Adrenal gland (tissue), 12 donors: Measurements from ENCODE around the gene ZFYVE1. TPM values are rescaled to one million over a fixed set of nuclear protein-coding genes. Genes with fewer than 3 reads are reported as not detected.
"Not testable (repeated sequence)": the region's sequence is repeated elsewhere in the genome, so short reads cannot be mapped to it uniquely, and the experiment has no call there.

Experiments
- DNase-seq, 7 donors: peaks; one replicate each; pipeline ENCODE4 v3.0.0-alpha.2; 2019 to 2020
- H3K27ac ChIP-seq, 5 donors: fragments of 200-600 bp; sonication (generic) in 4 of 5; 1 replicate in 3 of 5; 2 replicates in 2 of 5; pipeline versions ENCODE4 v1.5.1 to v1.8.0; 2016 to 2020; ENCODE audit warnings: mild to moderate bottlenecking in 1 of 5
- H3K27me3 ChIP-seq: fragments of 200-600 bp; 2 replicates; pipeline ENCODE4 v1.8.0; 2021
- H3K36me3 ChIP-seq, 2 donors: fragments of 200-600 bp; replicated peaks in 1 of 2; 1 replicate in 1 of 2; 2 replicates in 1 of 2; pipeline versions ENCODE4 v1.5.1 to v1.8.0; 2018 to 2022
- H3K4me1 ChIP-seq, 2 donors: fragments of 200-600 bp; replicated peaks in 1 of 2; 1 replicate in 1 of 2; 2 replicates in 1 of 2; pipeline versions ENCODE4 v1.5.1 to v1.8.0; 2018 to 2021
- H3K4me3 ChIP-seq, 4 donors: fragments of 200-600 bp; sonication (generic) in 3 of 4; one replicate each; pipeline ENCODE4 v1.5.1; 2016 to 2018
- H3K9me3 ChIP-seq, 3 donors: fragments of 200-600 bp; sonication (generic) in 1 of 3; replicated peaks in 1 of 3; 1 replicate in 2 of 3; 2 replicates in 1 of 3; pipeline versions ENCODE4 v1.5.1 to v1.8.0; 2016 to 2021
- POLR2A ChIP-seq, 2 donors: fragments of 450-650 bp; IDR thresholded peaks; one replicate each; pipeline ENCODE4 v1.6.1; 2017; ENCODE audit warnings: antibody characterized with exemption in 2 of 2, mild to moderate bottlenecking in 2 of 2, moderate library complexity in 1 of 2
- WGBS, 4 donors: extraction: QIAGEN DNeasy Blood & Tissue Kit in 2 of 4; methylation state at CpG; one replicate each; pipeline versions ENCODE4 v1.1.5 to v1.1.7; 2013 to 2017; 5-methylcytosine and 5-hydroxymethylcytosine counted together
- intact Hi-C, 2 donors: fragments of 100-400 bp; cut with DNase I; formaldehyde crosslinking; loops; one replicate each; pipeline versions ENCODE4 v1.14.1 to v1.15.0; 2022 to 2023
- polyA plus RNA-seq, 3 donors: library from polyadenylated mRNA; stranded (reverse); fragments of 200-250 nt in 2 of 3; fragments of 350-450 nt in 1 of 3; fragmentation: Illumina TruSeq in 1 of 3; extraction: RNeasy Lipid Tissue Mini Kit (QIAGEN cat#74804) in 1 of 3; gene quantifications; one replicate each; pipeline ENCODE4 v1.2.3, GENCODE V29; 2013 to 2014
- total RNA-seq, 9 donors: library from RNA; depleted of rRNA in 4 of 9; stranded (reverse); fragments of >200 nt in 4 of 9; fragments of 120-200 nt in 1 of 9; fragmentation: NEBNext Ultra II Directional in 1 of 9; extraction: Animal tissue kit (Norgen Biotek cat#: 25700) in 1 of 9; gene quantifications; one replicate each; pipeline versions ENCODE4 v1.1.0 to v1.2.4, GENCODE V29; 2013 to 2023
- TF ChIP-seq, protein P1 (sequence below), 6 experiments: fragments of 450-650 bp in 4 of 6; fragments of 200-600 bp in 2 of 6; sonication (generic) in 1 of 6; IDR thresholded peaks; 1 replicate in 5 of 6; 2 replicates in 1 of 6; pipeline versions ENCODE4 v1.5.1 to v1.8.0; 2016 to 2021; ENCODE audit warnings: antibody characterized with exemption in 6 of 6, mild to moderate bottlenecking in 2 of 6, moderate library complexity in 1 of 6
- donor health status: healthy with polysubstance abuse.
- donor health status: Bipolar disorder and iron deficiency.
- donor health status: DM: yes; HTN: yes; CAD: no.
- donor health status: DM: no; HTN: no; CAD: no.
- donor health status: DM: no; HTN: no; CAD: no.
- donor health status: DM: yes; HTN: yes; CAD: no.

Gene ZFYVE1
- total and polyA plus RNA-seq, 12 donors = 8.2 to 41.3 (median 26.5) TPM

GRCh38 chr14:72965249-72965648 lies 61.7 kb downstream of the ZFYVE1 start:
- TF ChIP-seq POLR2A (IDR thresholded peaks at IDR 0.05) = no peak
- TF ChIP-seq, protein P1, sequence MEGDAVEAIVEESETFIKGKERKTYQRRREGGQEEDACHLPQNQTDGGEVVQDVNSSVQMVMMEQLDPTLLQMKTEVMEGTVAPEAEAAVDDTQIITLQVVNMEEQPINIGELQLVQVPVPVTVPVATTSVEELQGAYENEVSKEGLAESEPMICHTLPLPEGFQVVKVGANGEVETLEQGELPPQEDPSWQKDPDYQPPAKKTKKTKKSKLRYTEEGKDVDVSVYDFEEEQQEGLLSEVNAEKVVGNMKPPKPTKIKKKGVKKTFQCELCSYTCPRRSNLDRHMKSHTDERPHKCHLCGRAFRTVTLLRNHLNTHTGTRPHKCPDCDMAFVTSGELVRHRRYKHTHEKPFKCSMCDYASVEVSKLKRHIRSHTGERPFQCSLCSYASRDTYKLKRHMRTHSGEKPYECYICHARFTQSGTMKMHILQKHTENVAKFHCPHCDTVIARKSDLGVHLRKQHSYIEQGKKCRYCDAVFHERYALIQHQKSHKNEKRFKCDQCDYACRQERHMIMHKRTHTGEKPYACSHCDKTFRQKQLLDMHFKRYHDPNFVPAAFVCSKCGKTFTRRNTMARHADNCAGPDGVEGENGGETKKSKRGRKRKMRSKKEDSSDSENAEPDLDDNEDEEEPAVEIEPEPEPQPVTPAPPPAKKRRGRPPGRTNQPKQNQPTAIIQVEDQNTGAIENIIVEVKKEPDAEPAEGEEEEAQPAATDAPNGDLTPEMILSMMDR (IDR thresholded peaks at IDR 0.05) = no peak
- intact Hi-C loops = no loop called here
- H3K4me1 ChIP-seq = peaks cover 0 to 3% of the 10 kb centered on the region in 2 donors
- peak overlapping the region in 1 of 5 donors; percentile 4 for H3K27ac ChIP-seq
- no peak overlapping the region for H3K4me3 ChIP-seq
- H3K36me3 ChIP-seq = peaks cover 0 to 17% of the 10 kb centered on the region in 2 donors
- no peaks in the 10 kb centered on the region for H3K9me3 ChIP-seq
- no peaks in the 10 kb centered on the region for H3K27me3 ChIP-seq
- 69 to 73% (median 70%) methylated on average over 6 of the region's 6 CpGs for WGBS, 4 donors
- DNase-seq = peak in 1 of 7 donors; percentile 21

- WGBS, 4 donors = 44 to 51% (median 47%) methylated on average over 6 of the region's 6 CpGs
- Histone ChIP-seq H3K27me3 (no peaks in the 10 kb centered on the region), H3K27ac (peak overlapping the region in 2 of 5 donors; percentile 7 to 45), H3K9me3 (no peaks in the 10 kb centered on the region), H3K4me1 (peaks cover 0 to 3% of the 10 kb centered on the region in 2 donors), H3K4me3 (no peak overlapping the region), H3K36me3 (peaks cover 0 to 16% of the 10 kb centered on the region in 2 donors)
- TF ChIP-seq, protein P1 (IDR thresholded peaks at IDR 0.05) = no peak
- no peak for TF ChIP-seq POLR2A (IDR thresholded peaks at IDR 0.05)
- peak; percentile 34 to 76 (median 71) for DNase-seq
- intact Hi-C loops = no loop called here
Observed at GRCh38 chr14:72962829-72963312, 64.0 kb downstream of the ZFYVE1 start.

DNA sequence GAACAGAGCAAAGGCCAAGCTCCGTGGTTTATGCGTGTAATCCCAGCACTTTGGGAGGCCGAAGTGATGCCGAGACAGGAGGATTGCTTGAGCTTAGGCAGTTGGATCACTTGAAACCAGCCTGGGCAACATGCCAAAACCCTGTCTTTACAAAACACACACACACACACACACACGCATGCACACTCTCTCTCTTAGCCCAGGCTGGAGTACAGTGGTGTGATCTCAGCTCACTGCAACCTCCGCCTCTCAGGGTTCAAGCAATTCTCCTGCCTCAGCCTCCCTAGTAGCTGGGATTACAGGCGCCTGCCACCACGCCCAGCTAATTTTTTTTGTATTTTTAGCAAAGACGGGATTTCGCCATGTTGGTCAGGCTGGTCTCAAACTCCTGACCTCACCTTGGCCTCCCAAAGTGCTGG lies 64.6 kb downstream of the ZFYVE1 start:
- H3K9me3 ChIP-seq, H3K4me1 ChIP-seq, intact Hi-C loops, H3K4me3 ChIP-seq, H3K27me3 ChIP-seq: not testable (repeated sequence)
- DNase-seq = peak; percentile 32 to 73 (median 60)
- 62 to 81% (median 71%) methylated on average over 8 to 10 of the region's 10 CpGs for WGBS, 4 donors
- H3K36me3 ChIP-seq = peaks cover 0 to 20% of the 10 kb centered on the region in 2 donors
- H3K27ac ChIP-seq = peak overlapping the region in 2 of 5 donors; percentile 7 to 16

DNA sequence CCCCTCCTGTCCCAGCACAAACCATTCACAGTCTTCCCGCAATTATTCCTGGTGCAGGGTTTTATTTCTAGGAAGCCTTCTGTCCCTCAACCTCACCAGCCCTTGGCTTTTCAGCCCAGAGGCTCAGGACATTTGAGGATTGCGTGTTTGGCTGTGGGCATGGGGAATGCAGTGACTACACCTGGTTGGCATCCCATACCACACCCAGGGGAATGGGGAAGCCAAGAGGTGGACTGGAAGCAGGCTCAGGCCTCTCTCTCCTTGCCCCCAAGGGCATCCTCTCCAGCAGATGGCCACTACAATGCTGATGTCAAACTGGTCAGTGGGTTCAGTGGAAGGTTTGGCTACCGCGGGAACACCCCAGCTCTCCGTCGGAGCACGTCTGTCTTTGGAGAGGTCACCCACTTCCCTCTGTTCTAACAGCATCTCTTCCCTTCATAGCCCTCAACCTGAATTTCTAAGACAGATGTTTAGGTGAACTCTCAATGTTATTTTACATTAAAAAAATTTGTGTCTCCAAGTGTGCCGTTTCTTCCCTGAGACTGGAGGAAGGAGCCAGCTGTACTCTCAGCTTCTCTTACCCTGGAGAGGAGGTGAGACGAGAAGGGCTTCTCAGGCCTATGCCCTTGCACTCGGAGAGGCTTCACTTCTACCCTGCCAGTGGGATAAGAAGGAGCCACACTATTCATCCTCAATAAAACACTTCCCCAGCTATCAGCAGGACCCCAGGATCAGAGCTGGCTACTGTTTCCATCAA lies 65.1 kb downstream of the ZFYVE1 start:
- Histone ChIP-seq H3K27me3 (no peaks in the 10 kb centered on the region), H3K9me3 (no peaks in the 10 kb centered on the region), H3K4me1 (peaks cover 0 to 3% of the 10 kb centered on the region in 2 donors), H3K4me3 (no peak overlapping the region), H3K27ac (peak overlapping the region in 1 of 5 donors; percentile 16), H3K36me3 (peaks cover 0 to 21% of the 10 kb centered on the region in 2 donors)
- 86 to 90% (median 88%) methylated on average over 10 of the region's 10 CpGs for WGBS, 4 donors
- no peak for DNase-seq
- intact Hi-C loops = no loop called here
- TF ChIP-seq POLR2A (IDR thresholded peaks at IDR 0.05) = no peak
- TF ChIP-seq, protein P1 (IDR thresholded peaks at IDR 0.05) = no peak

DNA sequence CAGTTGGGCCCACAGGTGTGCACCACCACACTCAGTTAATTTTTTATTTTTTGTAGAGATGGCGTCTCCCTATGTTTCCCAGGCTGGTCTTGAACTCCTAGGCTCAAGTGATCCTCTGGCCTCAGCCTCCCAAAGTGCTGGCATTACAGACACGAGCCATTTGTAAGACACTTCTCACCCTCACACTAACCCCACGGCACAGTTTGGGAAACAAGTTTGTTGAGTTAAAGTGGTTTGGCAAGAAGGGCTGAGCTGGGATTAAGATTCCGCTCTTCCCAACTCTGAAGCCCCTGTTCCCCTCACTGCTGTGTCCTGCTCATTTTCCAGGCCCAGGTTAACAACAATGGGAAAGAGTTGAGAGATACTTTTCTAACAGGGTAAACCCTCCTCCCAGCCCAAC lies 65.9 kb downstream of the ZFYVE1 start:
- H3K9me3 ChIP-seq, H3K4me3 ChIP-seq, DNase-seq, intact Hi-C loops, H3K27ac ChIP-seq, H3K27me3 ChIP-seq, H3K4me1 ChIP-seq: not testable (repeated sequence)
- 95 to 98% (median 97%) methylated on average over 4 of the region's 4 CpGs for WGBS, 4 donors
- peaks cover 0 to 28% of the 10 kb centered on the region in 2 donors for H3K36me3 ChIP-seq
